NCI-H82 treated with DMSO at 0.1 percent for 48 hours (cell line): Measurements from ENCODE around the gene ZNF628.
"Not testable (repeated sequence)": the region's sequence is repeated elsewhere in the genome, so short reads cannot be mapped to it uniquely, and the experiment has no call there.

Experiments
- DNase-seq: peaks from one replicate; lab custom pipeline; 2025; ENCODE audit not compliant: unreplicated experiment; lab: John Stamatoyannopoulos, UW

The ZNF628 gene

GRCh38 chr19:55476100-55476775, at the start of gene ZNF628:
TSS of gene ZNF628 (plus strand) at chr19:55476617. CDS start at chr19:55479911, 3,294 bp downstream.
- peak; percentile 95 for DNase-seq

- no peak for DNase-seq
Observed at GRCh38 chr19:55431183-55431582, 45.2 kb upstream of the ZNF628 start.

- no peak for DNase-seq
Observed at GRCh38 chr19:55432241-55432959, 44.0 kb upstream of the ZNF628 start.

GRCh38 chr19:55433292-55433691, 43.1 kb upstream of the ZNF628 start:
- no peak for DNase-seq

- no peak for DNase-seq
Observed at GRCh38 chr19:55434356-55434919, 42.0 kb upstream of the ZNF628 start.

- no peak for DNase-seq
Observed at GRCh38 chr19:55435020-55435419, 41.4 kb upstream of the ZNF628 start.

- DNase-seq: no peak
Observed at GRCh38 chr19:55436847-55437246, 39.6 kb upstream of the ZNF628 start.

- no peak for DNase-seq
Observed at GRCh38 chr19:55437410-55437809, 39.0 kb upstream of the ZNF628 start.

- DNase-seq: no peak
Observed at GRCh38 chr19:55439052-55439451, 37.4 kb upstream of the ZNF628 start.

GRCh38 chr19:55440411-55441105, 35.9 kb upstream of the ZNF628 start:
- DNase-seq: no peak

- no peak for DNase-seq
Observed at GRCh38 chr19:55441319-55441691, 35.1 kb upstream of the ZNF628 start.

- DNase-seq: no peak
Observed at GRCh38 chr19:55441692-55442321, 34.6 kb upstream of the ZNF628 start.

- no peak for DNase-seq
Observed at GRCh38 chr19:55442372-55442961, 34.0 kb upstream of the ZNF628 start.

- no peak for DNase-seq
Observed at GRCh38 chr19:55443045-55443823, 33.2 kb upstream of the ZNF628 start, which contains the start of gene SHISA7. TSS of gene SHISA7 (minus strand) at chr19:55443300. CDS start at chr19:55442863, 437 bp downstream.

- no peak for DNase-seq
Observed at GRCh38 chr19:55443824-55444480, 32.5 kb upstream of the ZNF628 start.

- DNase-seq: no peak
Observed at GRCh38 chr19:55444646-55445045, 31.8 kb upstream of the ZNF628 start.

- no peak for DNase-seq
Observed at GRCh38 chr19:55446060-55446459, 30.4 kb upstream of the ZNF628 start.

- DNase-seq: no peak
Observed at GRCh38 chr19:55447421-55448174, 28.8 kb upstream of the ZNF628 start.

- not testable (repeated sequence) for DNase-seq
Observed at GRCh38 chr19:55448175-55448490, 28.3 kb upstream of the ZNF628 start.
